ENCODE measurements around the gene SMIM9. TPM values are rescaled to one million over a fixed set of nuclear protein-coding genes. Genes with fewer than 3 reads are reported as not detected.
"Not testable (repeated sequence)": the region's sequence is repeated elsewhere in the genome, so short reads cannot be mapped to it uniquely, and the experiment has no call there.

Gene SMIM9
- total and polyA plus RNA-seq, 3 experiments from 2014 or later: not detected

DNA sequence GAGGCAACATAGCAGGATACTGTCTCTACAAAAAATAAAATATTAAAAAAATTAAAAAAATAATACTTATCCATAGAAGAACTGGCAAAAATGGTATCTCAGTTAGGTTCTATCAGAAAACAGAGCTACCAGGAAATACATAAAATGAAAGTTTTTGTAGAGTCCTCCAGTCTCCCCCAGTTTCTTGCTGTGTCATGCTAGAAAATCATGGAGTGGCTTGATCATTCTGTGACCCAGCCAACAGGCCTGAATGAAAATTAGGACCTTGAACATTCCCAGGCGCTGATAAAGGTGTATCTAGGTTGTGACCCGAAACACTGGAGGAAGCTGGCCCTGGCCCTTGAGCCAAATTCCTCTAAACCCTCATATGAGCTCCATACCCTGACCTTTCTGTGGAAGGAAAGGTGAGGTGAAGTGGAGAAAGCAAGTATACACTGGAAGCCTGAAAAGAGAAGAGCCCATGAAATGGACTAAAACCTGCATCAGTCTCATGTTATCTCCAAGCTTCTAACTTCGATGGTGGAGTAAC lies 652 bp downstream of the SMIM9 start:
- Histone ChIP-seq H3K4me3 (ENCODE audit: low read length) (no peak overlapping the region), H3K9me3 (ENCODE audit: low read length) (no peaks in the 10 kb centered on the region), H3K36me3 (ENCODE audit: insufficient read depth, low read length) (no peaks in the 10 kb centered on the region), H3K27me3 (ENCODE audit: insufficient read depth, low read length, poor library complexity, severe bottlenecking) (no peaks in the 10 kb centered on the region), H3K27ac (ENCODE audit: low read depth, low read length) (no peak overlapping the region), H3K4me1 (ENCODE audit: insufficient read depth, low read length) (no peaks in the 10 kb centered on the region)
- Mint-ChIP-seq H3K27ac (no peak overlapping the region), H3K27me3 (peaks cover 0 to 3% of the 10 kb centered on the region in 2 donors), H3K4me3 (no peak overlapping the region), H3K4me1 (peaks cover 0 to 8% (median 0%) of the 10 kb centered on the region in 3 donors), H3K36me3 (no peaks in the 10 kb centered on the region), H3K9me3 (no peaks in the 10 kb centered on the region)
- CTCF ChIA-PET: no interaction called here
- no peak for DNase-seq
- POLR2A ChIA-PET: no interaction called here

DNA sequence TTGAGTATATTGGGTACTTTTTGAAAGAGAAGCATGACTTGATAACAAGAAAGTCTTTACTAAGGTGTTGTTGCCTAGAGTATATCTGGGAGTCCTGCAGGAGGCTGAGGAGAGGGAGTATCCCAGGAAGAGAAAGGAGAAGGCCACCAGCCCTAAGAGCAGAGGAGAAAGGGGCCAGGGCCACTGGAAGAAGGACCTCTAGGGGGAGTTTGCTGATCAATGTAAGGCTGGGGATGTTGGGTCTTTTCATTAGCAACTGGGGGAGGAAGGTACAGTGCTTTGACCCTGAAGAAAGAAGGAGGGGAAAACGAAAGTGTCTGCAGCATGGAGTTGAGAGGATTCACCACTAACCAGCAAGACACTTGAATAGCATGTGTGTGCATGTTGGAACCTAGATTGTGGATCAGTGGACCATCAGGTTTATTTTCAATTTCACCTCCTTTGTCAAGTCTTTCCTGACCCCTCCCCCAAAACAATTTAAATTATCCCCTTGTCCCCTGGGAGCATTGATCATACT lies 4.5 kb downstream of the SMIM9 start:
- Mint-ChIP-seq H3K27me3 (peaks cover 0 to 3% of the 10 kb centered on the region in 2 donors), H3K9me3 (peaks cover 0 to 1% (median 0%) of the 10 kb centered on the region in 5 donors), H3K36me3 (no peaks in the 10 kb centered on the region), H3K4me3 (no peak overlapping the region), H3K4me1 (peaks cover 0 to 18% (median 6%) of the 10 kb centered on the region in 3 donors), H3K27ac (peak overlapping the region in 3 of 8 donors; percentile 13 to 53 (median 15))
- no peaks in the 10 kb centered on the region for H3K9me3 ChIP-seq (ENCODE audit: low read length)
- no peak overlapping the region for H3K4me3 ChIP-seq (ENCODE audit: low read length)
- H3K4me1 ChIP-seq (ENCODE audit: insufficient read depth, low read length): no peaks in the 10 kb centered on the region
- no peak overlapping the region for H3K27ac ChIP-seq (ENCODE audit: low read depth, low read length)
- DNase-seq: no peak
- ChIA-PET POLR2A (no interaction called here), CTCF (no interaction called here)
- H3K36me3 ChIP-seq (ENCODE audit: insufficient read depth, low read length): no peaks in the 10 kb centered on the region
- H3K27me3 ChIP-seq (ENCODE audit: insufficient read depth, low read length, poor library complexity, severe bottlenecking): no peaks in the 10 kb centered on the region

GRCh38 chrX:154829134-154829533 lies 5.3 kb downstream of the SMIM9 start:
- Mint-ChIP-seq H3K4me3 (no peak overlapping the region), H3K27ac (peak overlapping the region in 1 of 8 donors; percentile 1), H3K36me3 (no peaks in the 10 kb centered on the region), H3K27me3 (peaks cover 0 to 2% of the 10 kb centered on the region in 2 donors), H3K4me1 (peaks cover 0 to 18% (median 6%) of the 10 kb centered on the region in 3 donors), H3K9me3 (peaks cover 0 to 1% (median 0%) of the 10 kb centered on the region in 5 donors)
- H3K4me3 ChIP-seq (ENCODE audit: low read length): no peak overlapping the region
- no peaks in the 10 kb centered on the region for H3K9me3 ChIP-seq (ENCODE audit: low read length)
- no peaks in the 10 kb centered on the region for H3K4me1 ChIP-seq (ENCODE audit: insufficient read depth, low read length)
- H3K27ac ChIP-seq (ENCODE audit: low read depth, low read length): no peak overlapping the region
- no peaks in the 10 kb centered on the region for H3K27me3 ChIP-seq (ENCODE audit: insufficient read depth, low read length, poor library complexity, severe bottlenecking)
- ChIA-PET POLR2A (no interaction called here), CTCF (no interaction called here)
- no peak for DNase-seq
- no peaks in the 10 kb centered on the region for H3K36me3 ChIP-seq (ENCODE audit: insufficient read depth, low read length)

DNA sequence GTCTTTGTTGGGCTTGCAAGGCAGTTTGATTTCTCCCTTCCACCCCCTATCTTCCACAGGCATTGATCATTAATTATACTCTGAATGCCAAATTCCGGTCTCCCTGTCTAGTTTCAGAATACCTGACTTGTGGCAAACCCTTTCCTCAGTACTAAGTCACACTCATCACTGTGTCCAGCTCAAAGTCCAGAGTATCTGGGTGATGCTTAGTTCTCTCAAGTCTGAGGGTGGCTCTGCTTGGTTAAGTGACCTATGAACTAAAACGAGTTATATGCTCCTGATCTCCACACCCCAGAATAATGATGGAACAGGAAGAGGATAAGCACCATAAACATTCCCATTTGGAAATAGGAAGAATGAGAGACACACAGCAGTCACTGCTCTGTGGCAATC lies 6.5 kb downstream of the SMIM9 start:
- DNase-seq: no peak
- Mint-ChIP-seq H3K36me3 (no peaks in the 10 kb centered on the region), H3K4me3 (no peak overlapping the region), H3K27me3 (peaks cover 0 to 4% of the 10 kb centered on the region in 2 donors), H3K9me3 (peaks cover 0 to 1% (median 0%) of the 10 kb centered on the region in 5 donors), H3K27ac (peak overlapping the region in 1 of 8 donors; percentile 74), H3K4me1 (peaks cover 0 to 18% (median 6%) of the 10 kb centered on the region in 3 donors)
- Histone ChIP-seq H3K9me3 (ENCODE audit: low read length) (no peaks in the 10 kb centered on the region), H3K27ac (ENCODE audit: low read depth, low read length) (no peak overlapping the region), H3K36me3 (ENCODE audit: insufficient read depth, low read length) (no peaks in the 10 kb centered on the region), H3K27me3 (ENCODE audit: insufficient read depth, low read length, poor library complexity, severe bottlenecking) (no peaks in the 10 kb centered on the region), H3K4me1 (ENCODE audit: insufficient read depth, low read length) (no peaks in the 10 kb centered on the region), H3K4me3 (ENCODE audit: low read length) (no peak overlapping the region)
- ChIA-PET POLR2A (no interaction called here), CTCF (no interaction called here)

DNA sequence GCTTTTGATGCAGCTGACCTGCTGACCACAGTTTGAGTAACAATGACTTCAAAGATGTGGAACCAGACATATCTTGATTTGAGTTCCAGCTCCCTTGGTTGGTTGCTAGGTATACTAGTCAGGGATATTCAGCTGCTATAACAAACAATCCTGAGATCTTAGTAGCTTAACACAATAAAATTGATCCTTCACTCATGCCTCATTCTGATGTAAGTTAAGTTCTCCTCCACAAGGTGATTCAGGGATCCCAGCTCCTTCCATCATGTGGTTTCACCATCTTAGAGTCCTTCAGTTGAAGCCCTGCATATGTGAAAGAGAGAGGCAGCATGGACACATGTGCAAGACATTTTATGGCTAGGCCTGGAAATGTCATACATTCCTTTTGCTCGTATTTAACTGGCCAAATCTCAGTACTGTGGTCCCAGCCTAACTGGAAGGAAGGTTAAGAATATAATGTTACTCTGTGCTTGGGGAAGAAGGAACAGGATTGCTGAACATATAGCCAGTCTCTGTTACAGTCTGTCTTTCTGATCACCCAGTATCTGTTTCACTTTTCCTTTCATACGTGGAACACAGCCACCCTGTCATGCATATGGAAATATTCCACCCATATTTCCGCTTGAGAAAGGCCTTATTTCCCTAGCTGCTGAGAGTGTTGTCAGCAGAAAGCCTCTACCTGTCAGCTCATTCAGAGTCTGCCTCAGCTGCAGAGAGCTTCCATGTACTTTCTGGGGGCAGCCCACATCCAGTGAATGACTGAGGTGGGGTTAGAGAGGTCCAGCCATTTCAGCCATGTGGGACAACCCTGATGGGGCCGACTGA lies 7.1 kb downstream of the SMIM9 start:
- H3K9me3 Mint-ChIP-seq: peaks cover 0 to 1% (median 0%) of the 10 kb centered on the region in 5 donors
- H3K27ac ChIP-seq (ENCODE audit: low read depth, low read length): no peak overlapping the region
- H3K27me3 Mint-ChIP-seq: peaks cover 0 to 4% of the 10 kb centered on the region in 2 donors
- DNase-seq: no peak
- H3K4me3 Mint-ChIP-seq: peak overlapping the region in 3 of 7 donors; percentile 33 to 41 (median 38)
- H3K27ac Mint-ChIP-seq: peak overlapping the region in 5 of 8 donors; percentile 36 to 74 (median 52)
- ChIA-PET CTCF (no interaction called here), POLR2A (no interaction called here)
- H3K36me3 ChIP-seq (ENCODE audit: insufficient read depth, low read length): no peaks in the 10 kb centered on the region
- H3K9me3 ChIP-seq (ENCODE audit: low read length): no peaks in the 10 kb centered on the region
- H3K4me1 ChIP-seq (ENCODE audit: insufficient read depth, low read length): no peaks in the 10 kb centered on the region
- no peaks in the 10 kb centered on the region for H3K36me3 Mint-ChIP-seq
- H3K27me3 ChIP-seq (ENCODE audit: insufficient read depth, low read length, poor library complexity, severe bottlenecking): no peaks in the 10 kb centered on the region
- no peak overlapping the region for H3K4me3 ChIP-seq (ENCODE audit: low read length)
- H3K4me1 Mint-ChIP-seq: peaks cover 0 to 18% (median 6%) of the 10 kb centered on the region in 3 donors

- H3K27ac Mint-ChIP-seq; H3K27me3 ChIP-seq (ENCODE audit: insufficient read depth, low read length, poor library complexity, severe bottlenecking); H3K9me3 Mint-ChIP-seq; H3K27me3 Mint-ChIP-seq; H3K27ac ChIP-seq (ENCODE audit: low read depth, low read length); H3K36me3 Mint-ChIP-seq; POLR2A ChIA-PET; DNase-seq; H3K4me3 ChIP-seq (ENCODE audit: low read length); H3K4me1 ChIP-seq (ENCODE audit: insufficient read depth, low read length); H3K4me3 Mint-ChIP-seq; H3K9me3 ChIP-seq (ENCODE audit: low read length); CTCF ChIA-PET; H3K36me3 ChIP-seq (ENCODE audit: insufficient read depth, low read length): not testable (repeated sequence)
- H3K4me1 Mint-ChIP-seq: peaks cover 0 to 18% (median 6%) of the 10 kb centered on the region in 3 donors
These were observed 8.9 kb downstream of the SMIM9 start for GRCh38 chrX:154825586-154825985.

GRCh38 chrX:154824638-154825037 lies 9.8 kb downstream of the SMIM9 start:
- no peak for DNase-seq
- Mint-ChIP-seq H3K27me3 (peaks cover 0 to 2% of the 10 kb centered on the region in 2 donors), H3K9me3 (peaks cover 0 to 1% (median 0%) of the 10 kb centered on the region in 5 donors), H3K4me1 (peaks cover 0 to 13% (median 6%) of the 10 kb centered on the region in 3 donors), H3K4me3 (no peak overlapping the region), H3K36me3 (no peaks in the 10 kb centered on the region), H3K27ac (no peak overlapping the region)
- Histone ChIP-seq H3K9me3 (ENCODE audit: low read length) (no peaks in the 10 kb centered on the region), H3K27ac (ENCODE audit: low read depth, low read length) (no peak overlapping the region), H3K36me3 (ENCODE audit: insufficient read depth, low read length) (no peaks in the 10 kb centered on the region), H3K27me3 (ENCODE audit: insufficient read depth, low read length, poor library complexity, severe bottlenecking) (no peaks in the 10 kb centered on the region), H3K4me3 (ENCODE audit: low read length) (no peak overlapping the region), H3K4me1 (ENCODE audit: insufficient read depth, low read length) (no peaks in the 10 kb centered on the region)
- ChIA-PET CTCF (no interaction called here), POLR2A (no interaction called here)

- Mint-ChIP-seq H3K36me3 (no peaks in the 10 kb centered on the region), H3K4me3 (no peak overlapping the region)
- CTCF ChIA-PET: no interaction called here
These were observed 12.4 kb downstream of the SMIM9 start for GRCh38 chrX:154822029-154822428.

More at GRCh38 chrX:154822029-154822428, 12.4 kb downstream of the SMIM9 start:
- Mint-ChIP-seq H3K4me1 (no peaks in the 10 kb centered on the region), H3K27ac (no peak overlapping the region), H3K27me3 (peaks cover 0 to 2% of the 10 kb centered on the region in 2 donors), H3K9me3 (no peaks in the 10 kb centered on the region)
- no peaks in the 10 kb centered on the region for H3K9me3 ChIP-seq (ENCODE audit: low read length)
- no peaks in the 10 kb centered on the region for H3K4me1 ChIP-seq (ENCODE audit: insufficient read depth, low read length)
- H3K36me3 ChIP-seq (ENCODE audit: insufficient read depth, low read length): no peaks in the 10 kb centered on the region
- H3K4me3 ChIP-seq (ENCODE audit: low read length): no peak overlapping the region
- no peaks in the 10 kb centered on the region for H3K27me3 ChIP-seq (ENCODE audit: insufficient read depth, low read length, poor library complexity, severe bottlenecking)
- POLR2A ChIA-PET: no interaction called here
- no peak for DNase-seq
- H3K27ac ChIP-seq (ENCODE audit: low read depth, low read length): no peak overlapping the region
